NB4 (cell line): ENCODE measurements around the gene NYAP2.

ENCODE experiments used
- CTCF ChIP-seq: IDR thresholded peaks from one replicate; pipeline ENCODE4 v1.5.1; 2012; ENCODE audit warnings: low read depth, low read length
- MAX ChIP-seq: IDR thresholded peaks from 2 replicates; pipeline ENCODE4 v1.6.1; 2011; ENCODE audit warnings: low read depth, low read length
- MYC ChIP-seq: IDR thresholded peaks from 2 replicates; pipeline ENCODE4 v1.6.1; 2011; ENCODE audit warnings: low read depth, low read length
- POLR2A ChIP-seq: IDR thresholded peaks from 2 replicates; pipeline ENCODE4 v1.6.1; 2011; ENCODE audit warnings: mild to moderate bottlenecking; ENCODE audit not compliant: insufficient read length; ENCODE audit errors: extremely low read depth

- TF ChIP-seq CTCF (no peak), POLR2A (no peak), MAX (no peak), MYC (no peak)
Observed at GRCh38 chr2:225608136-225608535, 208.6 kb downstream of the NYAP2 start.
